ENCODE results near the gene FAM193B.
"Not testable (repeated sequence)": the region's sequence is repeated elsewhere in the genome, so short reads cannot be mapped to it uniquely, and the experiment has no call there.

FAM193B gene

GRCh38 chr5:177537389-177538361 is 16.7 kb downstream of the FAM193B start:
- DNase-seq (ENCODE audit: low read depth in 2 of 2): no peak

GRCh38 chr5:177536386-177536785 is 18.0 kb downstream of the FAM193B start:
- DNase-seq (ENCODE audit: low read depth in 2 of 2): no peak

DNA sequence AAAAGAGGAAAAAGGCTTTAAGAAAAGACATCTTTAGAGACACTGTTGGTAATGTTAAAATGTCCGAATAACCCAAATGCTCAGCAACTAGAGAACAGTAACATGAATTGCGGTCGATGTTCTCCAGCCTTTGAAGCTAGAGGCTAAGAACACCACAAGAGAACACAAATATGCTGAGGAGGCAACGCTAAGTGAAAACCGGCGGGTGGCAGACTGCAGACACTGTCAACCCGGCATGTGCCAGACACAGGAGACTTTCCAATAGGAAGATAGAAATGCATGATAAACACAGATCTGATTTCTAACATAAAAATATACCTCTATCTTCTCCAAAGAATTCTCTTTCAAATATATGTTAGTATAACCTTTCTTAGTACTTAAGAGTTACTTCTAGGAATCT is 19.2 kb downstream of the FAM193B start:
- no peak for DNase-seq (ENCODE audit: low read depth in 2 of 2)

DNA sequence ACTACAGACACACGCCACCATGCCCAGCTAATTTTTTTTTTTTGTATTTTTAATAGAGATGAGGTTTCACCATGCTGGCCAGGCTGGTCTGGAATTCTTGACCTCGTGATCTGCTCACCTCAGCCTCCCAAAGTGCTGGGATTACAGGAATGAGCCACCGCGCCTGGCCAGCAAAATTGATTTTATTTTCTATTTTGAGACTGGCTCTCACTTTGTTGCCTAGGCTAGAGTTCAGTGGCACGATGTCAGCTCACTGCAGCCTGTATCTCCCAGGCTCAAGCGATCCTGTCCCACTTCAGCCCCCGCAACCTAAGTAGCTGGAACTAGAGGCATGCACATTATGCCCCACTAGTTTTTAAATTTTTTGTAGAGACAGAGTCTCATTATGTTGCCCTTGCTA is 19.9 kb downstream of the FAM193B start:
- DNase-seq (ENCODE audit: low read depth in 2 of 2): not testable (repeated sequence)

DNA sequence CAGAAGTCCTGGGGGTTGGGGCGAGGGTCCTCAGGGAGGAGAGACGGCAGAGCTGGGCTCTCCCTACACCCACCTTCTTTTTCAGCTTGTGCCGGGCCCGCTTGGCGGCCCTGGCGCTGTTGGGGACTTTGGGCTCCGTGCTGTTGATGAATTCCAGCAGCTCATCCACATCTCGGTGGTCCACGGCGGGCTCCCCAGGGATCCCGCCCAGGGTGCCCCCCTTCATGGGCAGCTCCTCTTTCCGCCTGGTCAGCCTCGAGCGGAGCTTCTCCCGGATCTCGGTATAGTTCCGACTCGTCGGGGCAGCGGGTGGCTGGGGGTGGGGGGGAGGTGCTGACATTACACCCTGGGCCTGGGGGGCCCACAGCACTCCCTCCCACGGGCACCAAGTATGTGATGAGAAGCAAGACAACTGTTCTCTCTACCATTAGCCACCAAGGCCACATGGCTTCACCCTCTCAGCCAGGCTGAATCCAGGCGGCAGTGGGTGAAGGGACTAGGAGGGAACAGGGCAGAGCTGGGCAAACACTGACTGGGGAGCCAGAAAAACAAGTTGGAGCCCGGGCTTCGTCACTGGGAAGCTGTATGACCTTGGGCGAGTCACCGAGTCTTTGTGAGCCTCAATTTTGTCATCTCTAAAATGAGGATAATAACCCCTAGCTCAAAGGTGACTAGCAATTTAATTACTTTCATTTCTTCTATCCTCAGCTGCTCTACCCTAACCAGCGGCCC is 23.0 kb downstream of the FAM193B start:
- no peak for DNase-seq (ENCODE audit: low read depth in 2 of 2)

GRCh38 chr5:177530638-177531037 is 23.7 kb downstream of the FAM193B start:
- DNase-seq (ENCODE audit: low read depth in 2 of 2): no peak

DNA sequence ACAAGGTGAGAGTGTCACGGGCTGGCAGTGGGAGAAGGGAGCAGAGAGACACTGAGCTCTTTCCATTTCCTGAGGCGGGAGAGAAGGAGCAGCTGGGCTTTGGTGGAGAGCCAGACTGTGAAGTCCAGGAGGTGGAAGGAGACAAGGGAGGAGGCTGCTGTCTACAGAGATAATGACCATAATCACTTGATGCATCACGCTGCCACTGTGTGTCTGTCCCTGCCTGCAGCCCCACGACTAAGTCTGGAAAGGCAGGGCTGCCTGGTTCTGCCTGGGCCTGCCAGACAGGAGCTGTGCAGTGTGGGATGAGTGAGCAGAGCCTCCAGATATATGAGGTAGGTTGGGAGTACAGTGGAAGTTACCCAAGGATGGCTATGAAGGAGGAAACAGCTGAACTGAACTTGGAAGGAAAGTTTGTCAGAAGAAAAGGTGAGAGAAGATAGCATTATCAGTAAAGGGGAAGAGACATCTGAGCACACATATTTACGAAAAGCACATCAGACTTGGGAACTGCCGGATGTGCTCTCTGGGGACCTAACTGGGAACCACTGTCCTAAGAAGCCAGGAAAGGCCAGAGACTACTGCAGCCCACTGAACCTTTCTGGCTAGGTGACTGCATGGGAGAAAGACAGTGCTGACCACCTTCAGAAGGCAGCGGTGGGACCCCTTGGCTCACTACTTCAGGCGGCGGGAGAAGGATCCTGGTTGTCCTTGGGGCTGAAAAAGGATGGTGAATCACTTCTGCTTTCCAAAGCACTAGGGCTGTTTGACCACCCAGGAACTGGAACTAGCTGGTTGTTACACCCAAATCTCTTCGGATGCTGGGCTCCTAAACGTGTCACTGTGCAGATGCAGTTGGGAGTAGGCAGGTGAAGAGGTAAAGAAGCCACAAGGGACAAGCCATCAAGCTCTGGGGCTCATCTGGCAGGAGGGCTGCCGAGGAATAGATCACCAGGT is 24.8 kb downstream of the FAM193B start:
- DNase-seq (ENCODE audit: low read depth in 2 of 2): no peak

DNA sequence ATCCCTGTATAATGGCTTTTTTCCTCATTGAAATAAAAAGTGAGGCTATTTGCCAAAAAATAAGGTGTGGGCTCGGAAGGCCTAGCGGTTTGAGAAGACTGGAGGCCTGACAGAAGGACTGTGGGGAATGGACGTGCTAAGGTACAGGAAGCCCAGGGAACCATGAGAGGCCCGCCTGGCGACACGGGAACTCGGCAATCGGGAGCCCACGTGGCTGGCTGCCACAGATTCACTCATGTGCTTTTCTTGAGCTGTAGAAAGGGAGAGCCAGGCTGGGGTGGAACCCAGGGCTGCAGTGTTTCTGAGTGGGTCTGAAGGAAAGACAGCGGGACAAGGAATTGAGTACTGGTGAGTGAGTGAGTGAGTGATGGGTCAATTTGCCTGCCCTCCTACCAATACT is 25.7 kb downstream of the FAM193B start:
- no peak for DNase-seq (ENCODE audit: low read depth in 2 of 2)

- no peak for DNase-seq (ENCODE audit: low read depth in 2 of 2)
Measured at GRCh38 chr5:177527595-177527994, 26.8 kb downstream of the FAM193B start.

DNA sequence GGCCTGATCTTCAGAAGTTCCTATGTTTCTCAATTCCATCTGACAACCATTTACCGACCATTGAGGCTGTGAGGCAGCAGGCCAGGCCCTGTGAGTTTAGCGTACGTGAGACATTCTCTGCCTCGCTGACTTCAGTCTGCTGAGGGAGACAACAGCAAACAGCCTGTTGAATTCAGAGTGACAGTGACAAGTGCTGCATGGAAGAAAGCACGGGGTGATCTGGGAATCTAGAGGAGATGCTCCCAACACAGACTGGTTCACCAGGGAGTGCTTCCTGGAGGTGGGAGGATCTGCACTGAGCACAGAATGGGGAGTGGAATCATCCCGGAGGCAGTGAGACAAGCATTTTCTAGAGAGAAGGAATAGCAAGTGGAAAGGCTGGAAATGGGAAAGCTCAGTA is 27.6 kb downstream of the FAM193B start:
- DNase-seq (ENCODE audit: low read depth in 2 of 2): no peak

GRCh38 chr5:177526191-177526590 is 28.2 kb downstream of the FAM193B start:
- no peak for DNase-seq (ENCODE audit: low read depth in 2 of 2)

DNA sequence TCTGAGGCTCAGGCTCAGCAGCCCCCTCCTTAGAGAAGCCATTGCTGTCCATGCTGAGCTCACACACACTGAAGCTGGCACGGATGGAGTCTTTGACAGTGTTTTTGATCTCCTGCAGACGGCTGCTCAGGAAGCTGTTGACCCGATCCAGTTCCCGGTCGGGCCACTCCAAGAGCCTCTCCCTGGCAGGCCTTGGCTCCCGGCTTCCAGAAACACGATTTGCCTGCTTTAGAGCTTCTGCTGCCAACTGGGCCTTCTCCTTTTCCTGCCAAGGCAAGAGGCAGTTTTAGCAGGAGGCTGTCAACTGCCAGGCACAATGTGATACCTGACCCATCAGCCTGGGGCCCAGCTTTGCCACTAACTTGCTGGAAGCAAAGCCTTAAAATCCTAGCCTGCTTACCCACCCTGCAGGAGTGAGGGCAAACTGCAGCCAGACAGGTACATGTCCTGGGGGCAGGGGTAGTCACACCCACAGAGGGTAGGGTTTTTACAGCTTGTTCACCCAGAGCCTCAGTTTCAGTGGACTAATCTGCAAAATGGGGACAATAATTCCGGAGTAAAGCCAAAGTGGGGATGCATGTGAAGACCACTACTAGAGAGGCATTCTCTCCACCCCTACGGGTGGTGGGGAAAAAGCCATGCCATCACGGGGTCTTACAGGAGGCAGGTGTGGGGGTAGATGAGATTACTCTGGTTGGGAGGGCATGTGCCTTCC is 29.3 kb downstream of the FAM193B start:
- no peak for DNase-seq (ENCODE audit: low read depth in 2 of 2)

DNA sequence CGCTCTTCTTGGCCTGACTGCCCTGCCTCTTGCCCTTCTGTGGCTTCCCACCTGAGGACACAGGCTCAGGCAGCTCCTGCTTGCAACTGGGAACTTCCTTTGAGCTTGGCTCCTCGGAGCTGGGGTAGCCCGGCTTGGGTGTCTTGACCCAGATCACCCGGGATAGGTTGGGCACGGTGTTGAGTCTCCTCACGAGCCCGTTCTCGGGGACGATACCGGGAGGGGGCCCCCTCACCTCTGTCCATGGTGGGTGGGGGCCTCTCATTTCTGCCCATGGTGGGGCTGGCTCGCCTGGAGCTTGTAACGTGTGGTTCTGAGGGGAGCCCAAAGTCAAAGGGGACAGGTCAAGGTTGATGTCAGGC is 29.8 kb downstream of the FAM193B start:
- DNase-seq (ENCODE audit: low read depth in 2 of 2): no peak

GRCh38 chr5:177523711-177524538 is 30.4 kb downstream of the FAM193B start:
- no peak for DNase-seq (ENCODE audit: low read depth in 2 of 2)

GRCh38 chr5:177520916-177521513 is 33.3 kb downstream of the FAM193B start:
- no peak for DNase-seq (ENCODE audit: low read depth in 2 of 2)

- no peak for DNase-seq (ENCODE audit: low read depth in 2 of 2)
Measured at GRCh38 chr5:177520271-177520670, 34.1 kb downstream of the FAM193B start.

DNA sequence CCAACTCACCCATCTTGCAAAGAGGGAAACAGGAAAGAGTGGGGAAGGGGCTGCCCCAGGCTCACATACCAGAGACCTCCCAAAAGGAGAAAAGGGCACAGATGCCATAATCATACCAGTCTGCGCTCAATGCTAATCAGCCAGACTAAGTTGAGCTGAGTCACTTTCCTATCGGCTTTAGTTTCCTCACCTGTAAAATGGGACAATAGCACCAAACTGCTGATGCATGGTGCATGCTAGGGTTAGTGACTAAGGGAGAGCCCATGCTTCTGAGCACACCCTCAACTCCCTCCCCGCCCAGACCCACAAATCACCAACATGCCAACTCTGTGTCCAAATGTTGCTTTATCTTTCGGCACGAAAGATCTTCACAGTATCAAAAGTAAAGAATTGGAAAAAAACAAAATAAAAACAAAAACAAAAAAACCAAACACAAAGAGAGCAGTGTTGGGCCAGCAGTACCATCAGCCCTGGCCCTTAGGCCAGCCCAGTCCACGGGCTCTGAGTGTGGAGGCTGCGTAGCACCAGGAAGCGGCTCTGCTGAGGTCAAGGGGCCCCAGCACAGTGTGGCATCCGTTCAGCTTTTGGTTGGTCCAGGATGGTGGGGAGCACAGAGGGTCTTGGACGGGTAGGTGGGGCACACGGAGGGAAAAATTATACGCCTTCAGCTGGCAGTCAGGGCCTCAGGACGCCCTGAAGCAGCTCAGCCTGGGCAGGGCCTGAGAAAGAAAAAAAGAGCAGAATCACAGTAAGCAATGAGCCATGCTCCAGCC is 34.7 kb downstream of the FAM193B start:
- no peak for DNase-seq (ENCODE audit: low read depth in 2 of 2)

- peak; percentile 93 to 94 for DNase-seq (ENCODE audit: low read depth in 2 of 2)
Measured at GRCh38 chr5:177516601-177517568, 37.5 kb downstream of the FAM193B start, which contains the start of gene DDX41. TSS of gene DDX41 (minus strand) at chr5:177516961. CDS start at chr5:177516945, 16 bp downstream.

Data from stimulated activated CD8-positive, alpha-beta memory T cell treated with anti-CD3 and anti-CD28 coated beads, Interleukin-15, amount 100 ng/mL, for 48 hours (primary cell).